KMS-11 (cell line): ENCODE measurements around the gene MYO9B.
"Not testable (repeated sequence)": the region's sequence is repeated elsewhere in the genome, so short reads cannot be mapped to it uniquely, and the experiment has no call there.

Experiments used
- H2AFZ ChIP-seq: fragments of 200-600 bp; sonication (generic); 2 replicates; pipeline ENCODE4 v1.6.1; 2016; ENCODE audit warnings: antibody characterized with exemption, mixed run types, low read depth
- H3K27ac ChIP-seq: fragments of 200-600 bp; sonication (generic); 2 replicates; pipeline ENCODE4 v1.6.1; 2016; ENCODE audit warnings: mild to moderate bottlenecking, mixed run types
- H3K27me3 ChIP-seq: fragments of 200-600 bp; sonication (generic); 2 replicates; pipeline ENCODE4 v1.6.1; 2017; ENCODE audit warnings: mild to moderate bottlenecking, low read depth, mixed run types, moderate library complexity; ENCODE audit not compliant: insufficient read depth
- H3K36me3 ChIP-seq: fragments of 200-600 bp; sonication (generic); 2 replicates; pipeline ENCODE4 v1.6.1; 2017; ENCODE audit warnings: mild to moderate bottlenecking, mixed run types; ENCODE audit not compliant: insufficient read depth
- H3K4me1 ChIP-seq: fragments of 200-600 bp; sonication (generic); 2 replicates; pipeline ENCODE4 v1.6.1; 2016; ENCODE audit warnings: mild to moderate bottlenecking, low read depth, mixed run types; ENCODE audit not compliant: poor library complexity, severe bottlenecking
- H3K4me2 ChIP-seq: fragments of 200-600 bp; sonication (generic); 2 replicates; pipeline ENCODE4 v1.7.0; 2016; ENCODE audit warnings: mild to moderate bottlenecking, mixed run types
- H3K4me3 ChIP-seq: fragments of 200-600 bp; sonication (generic); IDR thresholded peaks from 2 replicates; pipeline ENCODE4 v1.6.1; 2017; ENCODE audit warnings: low read depth, low read length, mixed read lengths; ENCODE audit not compliant: insufficient read depth
- H3K79me2 ChIP-seq: fragments of 200-600 bp; sonication (generic); 2 replicates; pipeline ENCODE4 v1.6.1; 2016; ENCODE audit warnings: low read depth, mixed run types; ENCODE audit not compliant: insufficient read depth
- H3K9ac ChIP-seq: fragments of 200-600 bp; sonication (generic); 2 replicates; pipeline ENCODE4 v1.6.1; 2016; ENCODE audit warnings: mild to moderate bottlenecking, mixed run types
- H4K20me1 ChIP-seq: fragments of 200-600 bp; sonication (generic); 2 replicates; pipeline ENCODE4 v1.6.1; 2016; ENCODE audit warnings: mild to moderate bottlenecking, mixed run types; ENCODE audit not compliant: insufficient read depth
- TF ChIP-seq, protein P1 (sequence below): fragments of 200-600 bp; sonication (generic); conservative IDR thresholded peaks from 2 replicates; pipeline ENCODE4 v1.6.1; 2017; ENCODE audit warnings: low read depth, mild to moderate bottlenecking, antibody characterized with exemption, low read length, moderate library complexity, mixed read lengths

MYO9B gene

DNA sequence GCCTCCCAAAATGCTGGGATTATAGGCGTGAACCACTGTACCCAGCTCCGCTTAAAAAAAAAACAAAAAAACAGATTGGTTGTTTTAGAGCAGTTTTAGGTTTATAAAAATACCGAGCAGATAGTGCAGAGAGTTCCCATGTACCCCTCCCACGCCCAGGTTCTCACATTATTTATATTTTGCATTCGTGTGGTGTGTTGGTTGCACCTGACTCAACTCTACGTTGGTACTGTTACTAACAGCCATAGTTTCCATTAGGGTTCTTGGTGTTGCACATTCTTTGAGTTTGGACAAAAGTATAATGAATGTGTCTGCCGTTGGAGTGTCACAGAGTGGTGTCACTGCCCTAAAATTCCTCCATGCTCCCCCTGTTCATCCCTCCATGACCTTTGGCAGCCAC, 29.1 kb downstream of the MYO9B start:
- H3K79me2 ChIP-seq = no peaks in the 10 kb centered on the region
- no peak overlapping the region for H3K27ac ChIP-seq
- no peaks in the 10 kb centered on the region for H3K36me3 ChIP-seq
- H3K4me1 ChIP-seq = no peaks in the 10 kb centered on the region
- H3K27me3 ChIP-seq = no peaks in the 10 kb centered on the region
- H3K4me2 ChIP-seq = no peak overlapping the region
- H4K20me1 ChIP-seq = no peaks in the 10 kb centered on the region
- H3K9ac ChIP-seq = no peak overlapping the region
- TF ChIP-seq, protein P1, sequence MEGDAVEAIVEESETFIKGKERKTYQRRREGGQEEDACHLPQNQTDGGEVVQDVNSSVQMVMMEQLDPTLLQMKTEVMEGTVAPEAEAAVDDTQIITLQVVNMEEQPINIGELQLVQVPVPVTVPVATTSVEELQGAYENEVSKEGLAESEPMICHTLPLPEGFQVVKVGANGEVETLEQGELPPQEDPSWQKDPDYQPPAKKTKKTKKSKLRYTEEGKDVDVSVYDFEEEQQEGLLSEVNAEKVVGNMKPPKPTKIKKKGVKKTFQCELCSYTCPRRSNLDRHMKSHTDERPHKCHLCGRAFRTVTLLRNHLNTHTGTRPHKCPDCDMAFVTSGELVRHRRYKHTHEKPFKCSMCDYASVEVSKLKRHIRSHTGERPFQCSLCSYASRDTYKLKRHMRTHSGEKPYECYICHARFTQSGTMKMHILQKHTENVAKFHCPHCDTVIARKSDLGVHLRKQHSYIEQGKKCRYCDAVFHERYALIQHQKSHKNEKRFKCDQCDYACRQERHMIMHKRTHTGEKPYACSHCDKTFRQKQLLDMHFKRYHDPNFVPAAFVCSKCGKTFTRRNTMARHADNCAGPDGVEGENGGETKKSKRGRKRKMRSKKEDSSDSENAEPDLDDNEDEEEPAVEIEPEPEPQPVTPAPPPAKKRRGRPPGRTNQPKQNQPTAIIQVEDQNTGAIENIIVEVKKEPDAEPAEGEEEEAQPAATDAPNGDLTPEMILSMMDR = no peak
- H2AFZ ChIP-seq = no peak overlapping the region
- no peak overlapping the region for H3K4me3 ChIP-seq

DNA sequence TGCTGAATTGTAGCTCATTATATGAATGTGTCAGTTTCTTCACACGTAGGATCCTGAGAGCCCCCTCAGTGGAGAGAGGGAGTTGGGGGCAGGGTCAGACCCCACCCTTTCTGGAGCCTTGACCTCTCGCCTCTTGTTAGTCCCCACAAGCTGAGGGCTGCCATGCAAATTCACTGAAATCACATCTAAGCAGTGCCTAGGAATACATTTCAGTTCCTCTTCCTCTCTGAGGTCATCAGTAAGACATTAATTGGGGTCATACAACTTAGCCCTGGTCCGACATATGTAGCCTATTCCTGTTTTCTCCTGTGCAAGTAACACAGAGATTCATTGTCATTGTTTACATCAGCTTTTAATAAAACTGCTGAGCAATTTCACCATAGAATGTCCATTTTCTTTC, 30.0 kb downstream of the MYO9B start:
- H3K79me2 ChIP-seq = no peaks in the 10 kb centered on the region
- no peaks in the 10 kb centered on the region for H3K4me1 ChIP-seq
- H3K36me3 ChIP-seq = no peaks in the 10 kb centered on the region
- H3K27me3 ChIP-seq = no peaks in the 10 kb centered on the region
- no peaks in the 10 kb centered on the region for H4K20me1 ChIP-seq
- H3K9ac ChIP-seq = no peak overlapping the region
- H3K27ac ChIP-seq = no peak overlapping the region
- no peak overlapping the region for H2AFZ ChIP-seq
- TF ChIP-seq, protein P1 = no peak
- H3K4me3 ChIP-seq = no peak overlapping the region
- H3K4me2 ChIP-seq = no peak overlapping the region

DNA sequence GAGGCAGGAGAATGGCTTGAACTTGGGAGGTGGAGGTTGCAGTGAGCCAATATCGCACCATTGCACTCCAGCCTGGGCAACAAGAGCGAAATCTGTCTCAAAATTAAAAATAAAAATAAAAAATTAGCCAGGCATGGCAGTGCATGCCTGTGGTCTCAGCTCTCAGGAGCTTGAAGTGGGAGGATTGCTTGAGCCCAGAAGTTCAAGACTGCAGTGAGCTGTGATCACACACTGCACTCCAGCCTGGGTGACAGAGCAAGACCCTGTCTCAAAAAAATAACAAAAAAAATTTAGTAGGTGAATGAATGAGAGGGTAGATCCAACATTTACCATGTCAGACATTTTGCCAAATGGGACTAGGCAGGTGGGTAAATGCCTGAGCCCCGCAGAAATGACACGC, 31.4 kb downstream of the MYO9B start:
- H3K27ac ChIP-seq = not testable (repeated sequence)

DNA sequence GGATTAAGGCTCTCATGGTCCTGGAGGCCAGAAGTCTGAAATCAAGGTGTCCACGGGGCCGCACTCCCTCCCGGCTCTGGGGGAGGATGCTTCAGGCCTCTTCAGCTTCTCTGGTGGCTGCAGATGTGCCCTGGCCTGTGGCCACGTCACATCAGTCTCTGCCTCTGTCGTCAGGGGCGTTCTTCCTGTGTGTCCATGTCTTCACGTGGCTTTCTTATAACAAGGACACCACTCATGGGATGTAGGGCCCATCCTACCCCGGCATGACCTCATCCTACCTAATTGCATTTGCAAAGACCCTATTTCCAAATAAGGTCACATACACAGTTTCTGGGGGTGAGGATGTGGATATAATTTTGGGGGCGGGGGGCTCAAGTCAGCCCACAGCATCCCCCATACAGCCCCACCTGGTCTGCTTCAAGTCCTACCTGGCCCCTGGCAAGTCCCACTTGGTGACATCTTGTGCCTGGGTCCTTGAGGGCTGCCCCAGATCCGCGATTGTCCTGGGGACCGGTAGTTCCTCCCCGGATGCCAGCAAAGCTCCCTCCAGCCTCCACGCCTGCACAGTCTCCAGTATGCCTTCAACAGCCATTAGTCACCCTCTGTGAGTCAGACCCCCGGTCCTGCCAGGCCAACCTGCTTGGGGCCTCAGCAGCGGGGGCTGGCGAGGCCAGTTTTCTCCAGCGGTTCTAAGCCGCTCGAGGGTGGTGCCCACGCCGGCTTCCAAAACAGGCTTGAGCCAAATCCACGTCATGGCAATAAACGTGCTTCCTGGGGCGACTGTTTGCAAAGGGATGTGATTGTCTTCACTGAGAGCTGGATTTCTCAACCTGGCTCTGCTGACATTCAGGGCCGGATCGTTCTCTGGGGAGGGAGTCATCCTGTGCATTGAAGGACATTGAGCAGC, 32.2 kb downstream of the MYO9B start:
- no peak overlapping the region for H3K4me2 ChIP-seq
- H3K79me2 ChIP-seq = no peaks in the 10 kb centered on the region
- H3K27ac ChIP-seq = no peak overlapping the region
- no peak overlapping the region for H2AFZ ChIP-seq
- no peak overlapping the region for H3K4me3 ChIP-seq
- TF ChIP-seq, protein P1 = no peak
- no peaks in the 10 kb centered on the region for H3K4me1 ChIP-seq
- H4K20me1 ChIP-seq = no peaks in the 10 kb centered on the region
- no peaks in the 10 kb centered on the region for H3K27me3 ChIP-seq
- no peaks in the 10 kb centered on the region for H3K36me3 ChIP-seq
- H3K9ac ChIP-seq = no peak overlapping the region

More for the DNA sequence above, 31.4 kb downstream of the MYO9B start:
- H3K4me3 ChIP-seq, H3K36me3 ChIP-seq, H2AFZ ChIP-seq, H3K9ac ChIP-seq, H3K27me3 ChIP-seq, H3K79me2 ChIP-seq, H4K20me1 ChIP-seq, H3K4me2 ChIP-seq, H3K4me1 ChIP-seq: not testable (repeated sequence)

DNA sequence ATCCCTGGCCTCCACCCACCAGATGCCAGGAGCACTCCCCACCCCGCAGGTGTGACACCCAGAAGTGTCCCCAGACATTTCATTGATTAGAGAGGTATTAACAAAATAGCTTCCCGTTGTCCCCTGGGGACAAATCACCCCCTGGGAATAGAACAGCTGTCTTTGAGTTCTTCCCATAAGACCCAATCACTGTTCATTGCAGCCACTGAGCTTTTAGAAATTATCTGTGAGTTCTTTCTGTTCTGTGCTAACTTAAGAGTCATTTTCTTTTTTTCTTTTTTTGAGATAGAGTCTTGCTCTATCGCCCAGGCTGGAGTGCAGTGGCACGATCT, 32.8 kb downstream of the MYO9B start:
- H2AFZ ChIP-seq = no peak overlapping the region
- H3K36me3 ChIP-seq = no peaks in the 10 kb centered on the region
- no peak overlapping the region for H3K4me3 ChIP-seq
- H3K27ac ChIP-seq = no peak overlapping the region
- H3K4me1 ChIP-seq = no peaks in the 10 kb centered on the region
- TF ChIP-seq, protein P1 = no peak
- H3K79me2 ChIP-seq = no peaks in the 10 kb centered on the region
- H3K4me2 ChIP-seq = no peak overlapping the region
- no peaks in the 10 kb centered on the region for H3K27me3 ChIP-seq
- H3K9ac ChIP-seq = no peak overlapping the region
- no peaks in the 10 kb centered on the region for H4K20me1 ChIP-seq
